A204.1 (cell line): ENCODE results near the gene LYPD8.
"Not testable (repeated sequence)": the region's sequence is repeated elsewhere in the genome, so short reads cannot be mapped to it uniquely, and the experiment has no call there.

ENCODE experiments used
- FAIRE-seq: peaks from 2 replicates; lab custom pipeline; 2012; peaks lifted over from hg19 to GRCh38; lab: Jason Lieb, UNC

The LYPD8 gene

GRCh38 chr1:248755517-248755916, at the start of gene LYPD8:
Gene LYPD8, minus strand, starts transcription at chr1:248755759. Its CDS starts 4,678 bp downstream, at chr1:248751081.
- no peak for FAIRE-seq

GRCh38 chr1:248804771-248805681, 49.5 kb upstream of the LYPD8 start:
- FAIRE-seq = no peak

GRCh38 chr1:248803501-248803900, 47.9 kb upstream of the LYPD8 start:
- FAIRE-seq = not testable (repeated sequence)

DNA sequence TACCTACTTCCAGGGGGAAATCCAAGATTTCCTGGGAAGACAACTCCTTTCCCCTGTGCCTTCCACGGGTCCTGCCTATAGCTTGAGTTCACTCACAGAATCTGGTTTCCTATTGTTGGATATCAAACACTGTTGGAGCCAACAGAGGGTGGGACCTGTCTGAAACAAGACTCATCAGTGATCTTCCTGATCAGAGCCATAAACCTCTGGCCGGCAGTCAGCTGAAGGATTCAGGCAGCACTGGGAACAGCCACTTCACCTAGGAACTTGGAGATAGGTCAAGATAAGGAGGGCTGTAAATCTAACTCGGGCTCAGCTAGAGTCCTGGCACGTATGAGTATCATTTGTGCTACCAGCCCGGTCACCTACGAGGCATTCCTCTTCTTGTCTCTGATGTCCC, 46.9 kb upstream of the LYPD8 start:
- FAIRE-seq = no peak

DNA sequence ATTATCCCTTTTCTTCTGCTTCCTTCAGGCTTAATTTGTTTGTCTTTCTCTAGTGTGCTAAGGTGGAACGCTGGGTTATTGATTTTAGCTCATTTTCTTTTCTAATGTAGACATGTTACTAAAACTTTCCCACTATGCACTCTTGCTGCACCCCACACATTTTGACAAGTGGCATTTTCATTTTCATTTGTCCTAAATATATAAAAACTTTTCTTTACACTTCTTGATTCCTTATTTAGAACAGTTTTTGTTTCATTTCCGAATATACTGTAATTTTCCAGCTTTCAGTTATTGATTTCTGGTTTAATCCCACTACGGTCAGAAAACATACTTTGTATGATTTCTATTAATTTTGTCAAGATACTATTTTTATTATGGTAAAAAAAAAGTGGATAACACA, 44.9 kb upstream of the LYPD8 start:
- FAIRE-seq = no peak

GRCh38 chr1:248798791-248799190, 43.2 kb upstream of the LYPD8 start:
- no peak for FAIRE-seq

DNA sequence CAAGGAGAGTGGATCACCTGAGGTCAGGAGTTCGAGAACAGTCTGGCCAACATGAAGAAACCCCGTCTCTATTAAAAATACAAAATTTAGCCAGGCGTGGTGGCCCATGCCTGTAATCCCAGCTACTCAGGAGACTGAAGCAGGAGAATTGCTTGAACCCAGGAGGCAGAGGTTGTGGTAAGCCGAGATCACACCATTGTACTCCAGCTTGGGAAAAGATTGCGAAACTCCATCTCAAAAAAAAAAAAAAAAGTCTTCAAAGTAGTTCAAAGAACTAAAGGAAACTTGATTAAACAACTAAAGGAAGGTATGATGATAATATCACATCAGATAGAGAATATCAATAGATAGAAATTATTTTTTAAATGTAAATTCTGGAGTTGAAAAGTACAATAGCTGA, 39.1 kb upstream of the LYPD8 start:
- FAIRE-seq = not testable (repeated sequence)

- no peak for FAIRE-seq
These were observed 38.0 kb upstream of the LYPD8 start for GRCh38 chr1:248793592-248793991.

- FAIRE-seq = no peak
These were observed 36.8 kb upstream of the LYPD8 start for GRCh38 chr1:248792342-248792741.

GRCh38 chr1:248791010-248791409, 35.5 kb upstream of the LYPD8 start:
- no peak for FAIRE-seq

DNA sequence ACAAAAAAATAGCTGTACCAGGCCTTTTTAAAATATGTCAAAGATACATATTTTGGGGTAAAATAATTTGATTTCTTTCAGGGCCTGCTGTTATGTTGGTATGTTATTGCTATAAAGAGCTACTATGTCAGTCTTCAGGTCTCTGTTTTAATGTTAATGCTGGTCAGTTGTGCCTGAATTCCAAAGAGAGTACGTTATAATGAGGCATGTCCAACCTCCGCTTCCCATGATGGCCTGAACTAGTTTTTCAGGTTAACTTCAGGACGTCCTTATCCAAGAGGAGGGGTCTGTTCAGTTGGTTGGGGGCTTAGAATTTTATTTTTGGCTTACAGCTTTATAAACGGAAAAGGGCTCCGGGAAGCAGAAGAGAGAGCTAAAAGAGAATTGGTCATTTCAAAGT, 34.9 kb upstream of the LYPD8 start:
- FAIRE-seq = no peak

GRCh38 chr1:248789337-248789736, 33.8 kb upstream of the LYPD8 start:
- not testable (repeated sequence) for FAIRE-seq

- FAIRE-seq = no peak
These were observed 32.8 kb upstream of the LYPD8 start for GRCh38 chr1:248788327-248788726.

DNA sequence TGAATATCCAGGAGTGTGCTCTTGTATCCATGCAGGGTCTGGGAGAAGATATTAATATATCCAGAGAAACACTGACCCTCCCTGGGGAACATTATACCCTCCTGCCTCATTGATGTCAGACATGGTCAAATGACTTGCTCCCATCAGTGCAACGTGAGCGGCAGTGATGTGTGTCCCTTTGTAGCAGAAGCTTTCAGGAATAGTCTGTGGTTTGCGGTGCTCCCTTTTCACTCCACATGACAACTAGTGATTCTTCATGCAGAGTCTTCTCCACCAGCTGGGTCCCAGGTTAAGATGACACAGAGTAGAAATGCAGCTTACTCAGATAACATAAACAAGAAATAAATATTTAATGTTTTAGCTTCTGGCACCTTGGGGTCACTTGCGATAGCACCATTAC, 31.9 kb upstream of the LYPD8 start:
- FAIRE-seq = no peak

GRCh38 chr1:248786156-248786555, 30.6 kb upstream of the LYPD8 start:
- FAIRE-seq = no peak

DNA sequence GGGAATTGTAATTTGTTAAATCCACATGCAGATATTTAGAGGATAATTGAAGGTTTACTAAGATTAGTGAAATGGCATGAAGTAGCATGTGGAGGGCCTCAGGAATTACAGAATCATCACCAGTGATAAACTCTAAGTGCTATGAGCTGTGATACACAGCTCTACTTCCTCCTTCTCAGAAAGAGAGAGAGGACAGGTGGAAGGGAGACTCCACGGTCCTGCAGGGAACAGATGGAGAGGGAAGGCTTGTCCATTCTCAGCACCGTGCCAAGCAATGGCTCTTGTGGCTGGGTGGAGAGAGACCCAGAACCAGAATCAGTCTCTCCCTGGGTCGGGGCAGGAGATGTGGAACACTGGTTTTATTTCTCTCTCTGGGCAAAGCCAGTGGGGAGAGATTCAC, 27.8 kb upstream of the LYPD8 start:
- FAIRE-seq = no peak

DNA sequence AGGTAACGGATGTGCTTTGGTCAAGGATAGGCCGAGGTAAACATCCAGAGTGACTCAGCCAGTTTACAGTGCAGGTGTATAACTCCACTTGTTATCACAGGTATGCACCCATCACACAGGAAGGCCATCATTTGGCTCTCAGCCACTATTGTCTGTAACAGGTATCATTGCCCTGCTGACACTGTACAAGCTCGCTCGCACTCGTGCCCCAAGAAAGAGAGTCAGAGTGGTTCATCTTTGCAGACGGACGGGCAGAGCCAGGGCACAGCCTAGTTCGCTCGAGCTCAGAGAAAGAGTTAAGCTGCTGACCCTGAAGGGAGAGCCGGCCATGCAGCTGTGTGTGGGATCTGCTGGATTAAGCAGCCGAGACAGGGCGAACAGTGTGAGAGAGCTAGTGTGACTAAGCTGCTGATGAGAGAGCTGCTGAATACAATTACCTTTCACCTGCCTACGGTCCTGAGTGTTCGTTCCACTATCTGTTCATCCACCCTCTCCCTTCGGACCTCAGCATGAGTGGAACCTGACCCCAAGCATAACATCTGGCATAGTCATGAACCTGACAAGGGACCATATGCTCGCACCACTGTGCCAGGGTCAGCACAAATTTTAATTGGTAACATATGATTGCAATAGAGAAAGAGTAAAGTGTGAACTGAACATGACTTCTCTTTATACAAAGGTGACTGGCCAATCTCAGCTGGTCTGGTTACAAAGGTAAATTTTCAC, 27.0 kb upstream of the LYPD8 start:
- no peak for FAIRE-seq

DNA sequence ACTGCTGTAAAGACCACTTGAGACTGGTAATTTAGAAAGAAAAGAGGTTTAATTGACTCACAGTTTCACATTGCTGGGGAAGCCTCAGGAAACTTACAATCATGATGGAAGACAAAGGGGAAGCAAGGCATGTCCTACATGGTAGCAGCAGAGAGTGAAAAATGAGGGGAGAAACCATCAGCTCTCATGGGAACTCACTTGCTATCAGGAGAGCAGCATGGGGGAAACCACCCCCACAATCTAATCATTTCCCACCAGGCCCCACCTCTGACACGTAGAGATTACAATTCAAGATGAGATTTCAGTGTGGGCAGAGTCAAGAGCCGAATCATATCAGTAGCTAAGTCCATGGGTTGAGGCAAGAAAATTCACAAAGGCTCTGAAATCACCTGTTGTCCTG, 23.8 kb upstream of the LYPD8 start:
- no peak for FAIRE-seq

- no peak for FAIRE-seq
These were observed 23.3 kb upstream of the LYPD8 start for GRCh38 chr1:248778906-248779305.

- no peak for FAIRE-seq
These were observed 21.4 kb upstream of the LYPD8 start for GRCh38 chr1:248776991-248777390.

GRCh38 chr1:248775441-248775840, 19.9 kb upstream of the LYPD8 start:
- FAIRE-seq = no peak

- no peak for FAIRE-seq
These were observed 4.1 kb upstream of the LYPD8 start for GRCh38 chr1:248759644-248760043.

DNA sequence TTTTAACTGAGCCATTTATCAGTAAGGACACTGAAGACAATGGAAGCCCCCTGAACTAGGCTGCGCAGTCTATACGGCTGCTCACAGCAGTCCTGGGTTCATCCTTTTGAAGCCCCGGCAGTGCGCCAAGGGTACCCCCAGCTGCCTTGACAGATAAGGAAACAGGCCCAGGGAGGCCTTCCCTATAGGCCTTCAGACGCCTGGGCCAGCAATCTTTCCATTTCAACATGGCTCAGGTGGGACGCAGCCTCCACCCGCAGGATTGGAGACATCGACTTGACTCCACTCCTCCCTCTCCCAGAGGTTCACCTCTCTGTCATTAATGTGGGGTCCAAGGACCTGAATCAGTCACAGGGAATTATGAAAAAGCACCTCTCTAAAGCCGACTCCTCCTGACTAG, 2.8 kb upstream of the LYPD8 start:
- FAIRE-seq = no peak

DNA sequence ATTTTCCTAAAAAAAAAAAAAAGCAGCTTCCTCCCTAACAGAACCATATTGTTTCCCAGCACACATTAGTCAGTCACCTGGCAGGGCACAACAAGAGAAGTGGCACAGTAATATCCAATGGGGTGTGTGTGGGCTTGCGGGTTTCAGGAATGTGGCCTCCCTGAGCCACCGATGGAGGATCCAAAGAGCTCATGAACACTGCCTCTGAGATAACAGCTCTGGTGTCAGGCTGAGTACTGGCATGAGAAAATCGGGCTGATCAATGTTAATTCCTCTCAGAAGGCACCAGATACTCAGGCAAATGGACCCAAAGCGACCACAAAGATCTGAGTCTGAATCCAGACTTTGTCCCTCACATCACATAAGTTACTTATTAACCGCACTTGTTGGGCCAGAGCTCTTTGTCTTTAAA, 2.2 kb upstream of the LYPD8 start:
- no peak for FAIRE-seq
